Measurements from ENCODE around the gene PLEKHG3. TPM values are rescaled to one million over a fixed set of nuclear protein-coding genes. Genes with fewer than 3 reads are reported as not detected.

The PLEKHG3 gene
- total RNA-seq, 1 experiment from 2014 or later, result 75.3 TPM

DNA sequence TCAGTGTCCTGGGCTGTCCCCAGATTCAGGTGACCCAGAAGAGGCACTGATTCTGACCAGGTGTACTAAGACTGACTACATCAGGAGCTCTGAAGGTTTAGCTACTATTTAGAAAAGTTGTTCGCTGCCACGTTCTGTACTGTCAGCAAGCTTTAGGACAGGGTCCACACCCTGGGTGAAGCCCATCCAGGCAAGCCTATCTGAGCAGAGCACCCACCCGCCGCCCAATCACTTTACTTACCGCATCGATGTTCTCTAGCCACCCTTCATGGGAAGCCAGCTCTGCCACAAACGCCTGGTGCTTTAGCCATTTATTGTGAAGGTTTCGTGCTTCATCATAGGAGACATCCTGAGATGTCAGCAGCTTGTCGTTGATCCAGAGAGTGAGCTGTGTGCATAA is 79.8 kb downstream of the PLEKHG3 start (continued):
- TF ChIP-seq, protein P1, sequence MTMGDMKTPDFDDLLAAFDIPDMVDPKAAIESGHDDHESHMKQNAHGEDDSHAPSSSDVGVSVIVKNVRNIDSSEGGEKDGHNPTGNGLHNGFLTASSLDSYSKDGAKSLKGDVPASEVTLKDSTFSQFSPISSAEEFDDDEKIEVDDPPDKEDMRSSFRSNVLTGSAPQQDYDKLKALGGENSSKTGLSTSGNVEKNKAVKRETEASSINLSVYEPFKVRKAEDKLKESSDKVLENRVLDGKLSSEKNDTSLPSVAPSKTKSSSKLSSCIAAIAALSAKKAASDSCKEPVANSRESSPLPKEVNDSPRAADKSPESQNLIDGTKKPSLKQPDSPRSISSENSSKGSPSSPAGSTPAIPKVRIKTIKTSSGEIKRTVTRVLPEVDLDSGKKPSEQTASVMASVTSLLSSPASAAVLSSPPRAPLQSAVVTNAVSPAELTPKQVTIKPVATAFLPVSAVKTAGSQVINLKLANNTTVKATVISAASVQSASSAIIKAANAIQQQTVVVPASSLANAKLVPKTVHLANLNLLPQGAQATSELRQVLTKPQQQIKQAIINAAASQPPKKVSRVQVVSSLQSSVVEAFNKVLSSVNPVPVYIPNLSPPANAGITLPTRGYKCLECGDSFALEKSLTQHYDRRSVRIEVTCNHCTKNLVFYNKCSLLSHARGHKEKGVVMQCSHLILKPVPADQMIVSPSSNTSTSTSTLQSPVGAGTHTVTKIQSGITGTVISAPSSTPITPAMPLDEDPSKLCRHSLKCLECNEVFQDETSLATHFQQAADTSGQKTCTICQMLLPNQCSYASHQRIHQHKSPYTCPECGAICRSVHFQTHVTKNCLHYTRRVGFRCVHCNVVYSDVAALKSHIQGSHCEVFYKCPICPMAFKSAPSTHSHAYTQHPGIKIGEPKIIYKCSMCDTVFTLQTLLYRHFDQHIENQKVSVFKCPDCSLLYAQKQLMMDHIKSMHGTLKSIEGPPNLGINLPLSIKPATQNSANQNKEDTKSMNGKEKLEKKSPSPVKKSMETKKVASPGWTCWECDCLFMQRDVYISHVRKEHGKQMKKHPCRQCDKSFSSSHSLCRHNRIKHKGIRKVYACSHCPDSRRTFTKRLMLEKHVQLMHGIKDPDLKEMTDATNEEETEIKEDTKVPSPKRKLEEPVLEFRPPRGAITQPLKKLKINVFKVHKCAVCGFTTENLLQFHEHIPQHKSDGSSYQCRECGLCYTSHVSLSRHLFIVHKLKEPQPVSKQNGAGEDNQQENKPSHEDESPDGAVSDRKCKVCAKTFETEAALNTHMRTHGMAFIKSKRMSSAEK (CRISPR knock-in tag; IDR thresholded peaks at IDR 0.05; ENCODE audit: borderline replicate concordance), result no peak
- TF ChIP-seq MLX (CRISPR knock-in tag; IDR thresholded peaks at IDR 0.05) (no peak), MXD4 (CRISPR knock-in tag; IDR thresholded peaks at IDR 0.05; ENCODE audit: borderline replicate concordance) (no peak), OVOL2 (CRISPR knock-in tag; IDR thresholded peaks at IDR 0.05; ENCODE audit: borderline replicate concordance) (no peak), NR2C2 (CRISPR knock-in tag; IDR thresholded peaks at IDR 0.05) (no peak), TEAD1 (CRISPR knock-in tag; IDR thresholded peaks at IDR 0.05) (no peak), ZNF121 (CRISPR knock-in tag; IDR thresholded peaks at IDR 0.05) (no peak), MYBL2 (CRISPR knock-in tag; IDR thresholded peaks at IDR 0.05) (no peak), SMAD3 (CRISPR knock-in tag; IDR thresholded peaks at IDR 0.05; ENCODE audit: borderline replicate concordance) (no peak)

GRCh38 chr14:64786296-64787149 is 82.3 kb downstream of the PLEKHG3 start:
- TF ChIP-seq SOX15 (CRISPR knock-in tag; IDR thresholded peaks at IDR 0.05), result no peak
- no peak for TF ChIP-seq ZNF121 (CRISPR knock-in tag; IDR thresholded peaks at IDR 0.05)
- no peak for TF ChIP-seq CREB1 (CRISPR knock-in tag; IDR thresholded peaks at IDR 0.05)
- TF ChIP-seq, protein P2, sequence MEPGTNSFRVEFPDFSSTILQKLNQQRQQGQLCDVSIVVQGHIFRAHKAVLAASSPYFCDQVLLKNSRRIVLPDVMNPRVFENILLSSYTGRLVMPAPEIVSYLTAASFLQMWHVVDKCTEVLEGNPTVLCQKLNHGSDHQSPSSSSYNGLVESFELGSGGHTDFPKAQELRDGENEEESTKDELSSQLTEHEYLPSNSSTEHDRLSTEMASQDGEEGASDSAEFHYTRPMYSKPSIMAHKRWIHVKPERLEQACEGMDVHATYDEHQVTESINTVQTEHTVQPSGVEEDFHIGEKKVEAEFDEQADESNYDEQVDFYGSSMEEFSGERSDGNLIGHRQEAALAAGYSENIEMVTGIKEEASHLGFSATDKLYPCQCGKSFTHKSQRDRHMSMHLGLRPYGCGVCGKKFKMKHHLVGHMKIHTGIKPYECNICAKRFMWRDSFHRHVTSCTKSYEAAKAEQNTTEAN (CRISPR knock-in tag; IDR thresholded peaks at IDR 0.05), result no peak
- TF ChIP-seq, protein P3, sequence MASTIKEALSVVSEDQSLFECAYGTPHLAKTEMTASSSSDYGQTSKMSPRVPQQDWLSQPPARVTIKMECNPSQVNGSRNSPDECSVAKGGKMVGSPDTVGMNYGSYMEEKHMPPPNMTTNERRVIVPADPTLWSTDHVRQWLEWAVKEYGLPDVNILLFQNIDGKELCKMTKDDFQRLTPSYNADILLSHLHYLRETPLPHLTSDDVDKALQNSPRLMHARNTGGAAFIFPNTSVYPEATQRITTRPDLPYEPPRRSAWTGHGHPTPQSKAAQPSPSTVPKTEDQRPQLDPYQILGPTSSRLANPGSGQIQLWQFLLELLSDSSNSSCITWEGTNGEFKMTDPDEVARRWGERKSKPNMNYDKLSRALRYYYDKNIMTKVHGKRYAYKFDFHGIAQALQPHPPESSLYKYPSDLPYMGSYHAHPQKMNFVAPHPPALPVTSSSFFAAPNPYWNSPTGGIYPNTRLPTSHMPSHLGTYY (CRISPR knock-in tag; IDR thresholded peaks at IDR 0.05), result no peak
- TF ChIP-seq OVOL2 (CRISPR knock-in tag; IDR thresholded peaks at IDR 0.05; ENCODE audit: borderline replicate concordance), result no peak
- TF ChIP-seq, protein P4, sequence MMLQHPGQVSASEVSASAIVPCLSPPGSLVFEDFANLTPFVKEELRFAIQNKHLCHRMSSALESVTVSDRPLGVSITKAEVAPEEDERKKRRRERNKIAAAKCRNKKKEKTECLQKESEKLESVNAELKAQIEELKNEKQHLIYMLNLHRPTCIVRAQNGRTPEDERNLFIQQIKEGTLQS (CRISPR knock-in tag; conservative IDR thresholded peaks at IDR 0.05), result no peak
- no peak for TF ChIP-seq NR2C2 (CRISPR knock-in tag; IDR thresholded peaks at IDR 0.05)
- no peak for TF ChIP-seq NFE2L1 (CRISPR knock-in tag; IDR thresholded peaks at IDR 0.05)
- TF ChIP-seq, protein P5, sequence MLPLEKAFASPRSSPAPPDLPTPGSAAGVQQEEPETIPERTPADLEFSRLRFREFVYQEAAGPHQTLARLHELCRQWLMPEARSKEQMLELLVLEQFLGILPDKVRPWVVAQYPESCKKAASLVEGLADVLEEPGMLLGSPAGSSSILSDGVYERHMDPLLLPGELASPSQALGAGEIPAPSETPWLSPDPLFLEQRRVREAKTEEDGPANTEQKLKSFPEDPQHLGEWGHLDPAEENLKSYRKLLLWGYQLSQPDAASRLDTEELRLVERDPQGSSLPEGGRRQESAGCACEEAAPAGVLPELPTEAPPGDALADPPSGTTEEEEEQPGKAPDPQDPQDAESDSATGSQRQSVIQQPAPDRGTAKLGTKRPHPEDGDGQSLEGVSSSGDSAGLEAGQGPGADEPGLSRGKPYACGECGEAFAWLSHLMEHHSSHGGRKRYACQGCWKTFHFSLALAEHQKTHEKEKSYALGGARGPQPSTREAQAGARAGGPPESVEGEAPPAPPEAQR (CRISPR knock-in tag; IDR thresholded peaks at IDR 0.05), result no peak
- no peak for TF ChIP-seq GRHL2 (CRISPR knock-in tag; IDR thresholded peaks at IDR 0.05; ENCODE audit: insufficient replicate concordance, severe bottlenecking)
- Mint-ChIP-seq H3K9me3 (no peaks in the 10 kb centered on the region), H3K4me1 (peaks cover 14% of the 10 kb centered on the region), H3K27ac (no peak overlapping the region), H3K4me3 (no peak overlapping the region), H3K36me3 (no peaks in the 10 kb centered on the region), H3K27me3 (ENCODE audit: low read depth) (no peaks in the 10 kb centered on the region)
- ChIA-PET CTCF (interaction anchor here (0.7 to 1.1 kb wide), 2 partner anchors 9 to 14 kb away, joined by 3 read pairs; no protein-coding TSS in a partner anchor), POLR2A (no interaction called here)
- DNase-seq (ENCODE audit: low spot score), result no peak
- ATAC-seq, result no peak

Measured in WTC11 (cell line).